HG03378 (cell line): ENCODE measurements around the gene HBG2.

ENCODE experiments used
- ATAC-seq: cut with Tn5 transposase; IDR thresholded peaks from one replicate; pipeline ENCODE4 v1.9.1; 2021; ENCODE audit warnings: mild to moderate bottlenecking, moderate library complexity; ENCODE audit not compliant: unreplicated experiment

Gene HBG2

GRCh38 chr11:5231111-5231510 lies 23.5 kb downstream of the HBG2 start:
- ATAC-seq, result no peak

GRCh38 chr11:5230266-5230665 lies 24.3 kb downstream of the HBG2 start:
- no peak for ATAC-seq

GRCh38 chr11:5229796-5230195 lies 24.8 kb downstream of the HBG2 start:
- ATAC-seq, result no peak

GRCh38 chr11:5229356-5229755 lies 25.2 kb downstream of the HBG2 start:
- ATAC-seq, result no peak

GRCh38 chr11:5228124-5228523 lies 26.5 kb downstream of the HBG2 start:
- ATAC-seq, result no peak

- ATAC-seq, result no peak
Measured at GRCh38 chr11:5227681-5228080, 26.9 kb downstream of the HBG2 start.

- ATAC-seq, result no peak
Measured at GRCh38 chr11:5226732-5227310, 27.8 kb downstream of the HBG2 start, which contains the start of gene HBB. TSS of gene HBB (minus strand) at chr11:5227071. CDS start at chr11:5227021, 50 bp downstream.

GRCh38 chr11:5225480-5225871 lies 29.1 kb downstream of the HBG2 start:
- ATAC-seq, result no peak

- ATAC-seq, result no peak
Measured at GRCh38 chr11:5224538-5225479, 29.8 kb downstream of the HBG2 start.

GRCh38 chr11:5223686-5224085 lies 30.9 kb downstream of the HBG2 start:
- no peak for ATAC-seq

- no peak for ATAC-seq
Measured at GRCh38 chr11:5223146-5223545, 31.4 kb downstream of the HBG2 start.

GRCh38 chr11:5210376-5210885 lies 44.1 kb downstream of the HBG2 start:
- no peak for ATAC-seq

- peak; percentile 81 for ATAC-seq
Measured at GRCh38 chr11:5204787-5205186, 49.8 kb downstream of the HBG2 start.

GRCh38 chr11:5203366-5203765 lies 51.2 kb downstream of the HBG2 start:
- no peak for ATAC-seq
